Measurements from ENCODE around the gene TFF2. TPM values are rescaled to one million over a fixed set of nuclear protein-coding genes. Genes with fewer than 3 reads are reported as not detected.

The TFF2 gene
- total and polyA plus RNA-seq, 2 experiments from 2014 or later: not detected

- H3K9me3 ChIP-seq (ENCODE audit: low read depth): no peaks in the 10 kb centered on the region
- no peak for DNase-seq (ENCODE audit: low read depth in 1 of 2, low spot score in 1 of 2)
- no peak for TF ChIP-seq CTCF (IDR thresholded peaks at IDR 0.05; ENCODE audit: low read depth, low read length)
- no peaks in the 10 kb centered on the region for H3K4me1 ChIP-seq (ENCODE audit: low read depth)
- H3K36me3 ChIP-seq: no peaks in the 10 kb centered on the region
- H3K27me3 ChIP-seq: peaks cover 16% of the 10 kb centered on the region
- H3K4me3 ChIP-seq: no peak overlapping the region
- H3K27ac ChIP-seq: no peak overlapping the region
Measured at GRCh38 chr21:42374864-42375499, 24.2 kb upstream of the TFF2 start.

- no peaks in the 10 kb centered on the region for H3K9me3 ChIP-seq (ENCODE audit: low read depth)
- H3K27ac ChIP-seq: no peak overlapping the region
- DNase-seq (ENCODE audit: low read depth in 1 of 2, low spot score in 1 of 2): no peak
- H3K4me1 ChIP-seq (ENCODE audit: low read depth): no peaks in the 10 kb centered on the region
- TF ChIP-seq CTCF (IDR thresholded peaks at IDR 0.05; ENCODE audit: low read depth, low read length): no peak
- H3K36me3 ChIP-seq: no peaks in the 10 kb centered on the region
- peaks cover 16% of the 10 kb centered on the region for H3K27me3 ChIP-seq
- H3K4me3 ChIP-seq: no peak overlapping the region
Measured at GRCh38 chr21:42374457-42374856, 23.7 kb upstream of the TFF2 start.

- Histone ChIP-seq H3K27ac (no peak overlapping the region), H3K4me1 (ENCODE audit: low read depth) (no peaks in the 10 kb centered on the region), H3K9me3 (ENCODE audit: low read depth) (no peaks in the 10 kb centered on the region), H3K4me3 (no peak overlapping the region), H3K36me3 (no peaks in the 10 kb centered on the region), H3K27me3 (peaks cover 16% of the 10 kb centered on the region)
- TF ChIP-seq CTCF (IDR thresholded peaks at IDR 0.05; ENCODE audit: low read depth, low read length): no peak
- DNase-seq (ENCODE audit: low read depth in 1 of 2, low spot score in 1 of 2): no peak
Measured at GRCh38 chr21:42373908-42374455, 23.2 kb upstream of the TFF2 start.

- TF ChIP-seq CTCF (IDR thresholded peaks at IDR 0.05; ENCODE audit: low read depth, low read length): no peak
- H3K27ac ChIP-seq: no peak overlapping the region
- H3K36me3 ChIP-seq: no peaks in the 10 kb centered on the region
- peaks cover 16% of the 10 kb centered on the region for H3K27me3 ChIP-seq
- no peaks in the 10 kb centered on the region for H3K9me3 ChIP-seq (ENCODE audit: low read depth)
- H3K4me1 ChIP-seq (ENCODE audit: low read depth): no peaks in the 10 kb centered on the region
- no peak for DNase-seq (ENCODE audit: low read depth in 1 of 2, low spot score in 1 of 2)
- no peak overlapping the region for H3K4me3 ChIP-seq
Measured at GRCh38 chr21:42373196-42373907, 22.6 kb upstream of the TFF2 start.

- H3K4me1 ChIP-seq (ENCODE audit: low read depth): no peaks in the 10 kb centered on the region
- peaks cover 16% of the 10 kb centered on the region for H3K27me3 ChIP-seq
- no peak overlapping the region for H3K4me3 ChIP-seq
- H3K36me3 ChIP-seq: no peaks in the 10 kb centered on the region
- H3K27ac ChIP-seq: no peak overlapping the region
- DNase-seq (ENCODE audit: low read depth in 1 of 2, low spot score in 1 of 2): no peak
- no peaks in the 10 kb centered on the region for H3K9me3 ChIP-seq (ENCODE audit: low read depth)
- TF ChIP-seq CTCF (IDR thresholded peaks at IDR 0.05; ENCODE audit: low read depth, low read length): no peak
Measured at GRCh38 chr21:42370894-42371654, 20.3 kb upstream of the TFF2 start.
